PC-9 (cell line): ENCODE results near the gene GAA. TPM values are rescaled to one million over a fixed set of nuclear protein-coding genes. Genes with fewer than 3 reads are reported as not detected.

Source experiments
- BruUV-seq: library from RNA; stranded (reverse); fragments of 400-500 nt; replicated peaks from 2 replicates; lab custom pipeline; 2021; lab: Mats Ljungman, UMichigan
- CTCF ChIA-PET: fragments of 300-600 bp; sonication (Branson Sonifier 250); formaldehyde crosslinking; loops from one replicate; lab custom pipeline; 2022; ENCODE audit warnings: antibody characterized with exemption; lab: Charles Lee
- POLR2A ChIA-PET: fragments of 300-600 bp; sonication (Branson Sonifier 250); formaldehyde crosslinking; loops from one replicate; lab custom pipeline; 2022; ENCODE audit warnings: antibody characterized with exemption; ENCODE audit not compliant: unreplicated experiment; lab: Charles Lee
- DNase-seq, 2 experiments: peaks; one replicate each; pipeline versions ENCODE4 v3.0.0 to v3.0.0-alpha.2; 2015 to 2022; ENCODE audit warnings: mixed read lengths in 1 of 2
- H2AFZ ChIP-seq: fragments of 200-600 bp; sonication (generic); 2 replicates; pipeline ENCODE4 v1.8.1; 2017; ENCODE audit warnings: antibody characterized with exemption
- H3F3A ChIP-seq: fragments of 200-600 bp; sonication (generic); 2 replicates; pipeline ENCODE4 v1.8.1; 2017; ENCODE audit warnings: antibody characterized with exemption, mild to moderate bottlenecking, low read depth; ENCODE audit not compliant: insufficient read depth
- H3K27ac ChIP-seq: fragments of 200-600 bp; sonication (generic); 2 replicates; pipeline ENCODE4 v1.6.1; 2016; ENCODE audit warnings: mixed run types
- H3K27me3 ChIP-seq: fragments of 200-600 bp; sonication (generic); 2 replicates; pipeline ENCODE4 v1.6.1; 2016; ENCODE audit warnings: low read depth, mixed run types; ENCODE audit not compliant: insufficient read depth
- H3K36me3 ChIP-seq: fragments of 200-600 bp; sonication (generic); 2 replicates; pipeline ENCODE4 v1.6.1; 2016; ENCODE audit warnings: low read depth, mixed run types
- H3K4me1 ChIP-seq: fragments of 200-600 bp; sonication (generic); replicated peaks from 2 replicates; pipeline ENCODE4 v1.6.1; 2016; ENCODE audit warnings: mixed run types; ENCODE audit not compliant: insufficient read depth
- H3K4me2 ChIP-seq: fragments of 200-600 bp; sonication (generic); 2 replicates; pipeline ENCODE4 v1.6.1; 2017; ENCODE audit warnings: mixed run types
- H3K4me3 ChIP-seq: fragments of 200-600 bp; sonication (generic); 2 replicates; pipeline ENCODE4 v1.6.1; 2016; ENCODE audit warnings: mixed run types
- H3K79me2 ChIP-seq: fragments of 200-600 bp; sonication (generic); 2 replicates; pipeline ENCODE4 v1.6.1; 2017; ENCODE audit warnings: low read depth, mixed run types
- H3K9me2 ChIP-seq: fragments of 200-600 bp; sonication (generic); 2 replicates; pipeline ENCODE4 v1.8.1; 2017; ENCODE audit warnings: mild to moderate bottlenecking; ENCODE audit not compliant: insufficient read depth
- H3K9me3 ChIP-seq: fragments of 200-600 bp; sonication (generic); 2 replicates; pipeline ENCODE4 v1.8.1; 2016; ENCODE audit warnings: low read depth; ENCODE audit not compliant: insufficient read depth
- H4K20me1 ChIP-seq: fragments of 200-600 bp; sonication (generic); 2 replicates; pipeline ENCODE4 v1.8.1; 2017; ENCODE audit not compliant: insufficient read depth
- CTCF ChIP-seq: fragments of 200-600 bp; sonication (generic); conservative IDR thresholded peaks from 2 replicates; pipeline ENCODE4 v1.6.1; 2017; ENCODE audit warnings: mixed run types, antibody characterized with exemption, mild to moderate bottlenecking, moderate library complexity
- EZH2 ChIP-seq: fragments of 200-600 bp; sonication (generic); IDR thresholded peaks from 2 replicates; pipeline ENCODE4 v1.8.0; 2017; ENCODE audit warnings: antibody characterized with exemption, low read depth
- intact Hi-C: fragments of 100-400 bp; cut with micrococcal nuclease; formaldehyde crosslinking; loops from one replicate; pipeline ENCODE4 v1.10.0; 2022; ENCODE audit not compliant: unreplicated experiment
- total RNA-seq: library from RNA; stranded (reverse); gene quantifications from 2 replicates; pipeline ENCODE4 v1.2.3, GENCODE V29; 2021

GAA gene
- total RNA-seq, 1 experiment from 2014 or later = 86.9 TPM

- Histone ChIP-seq H3K36me3 (no peaks in the 10 kb centered on the region), H3K4me1 (no peaks in the 10 kb centered on the region), H3K79me2 (no peaks in the 10 kb centered on the region), H3F3A (no peaks in the 10 kb centered on the region), H3K27ac (no peak overlapping the region), H2AFZ (no peak overlapping the region), H3K4me2 (no peak overlapping the region), H3K9me2 (no peaks in the 10 kb centered on the region), H3K4me3 (no peak overlapping the region), H4K20me1 (no peaks in the 10 kb centered on the region), H3K27me3 (no peaks in the 10 kb centered on the region), H3K9me3 (no peaks in the 10 kb centered on the region)
- POLR2A ChIA-PET = no interaction called here
- intact Hi-C loops = no loop called here
- TF ChIP-seq CTCF (no peak), EZH2 (no peak)
- DNase-seq = no peak
- CTCF ChIA-PET = no interaction called here
- BruUV-seq = no TSS peak
Measured at GRCh38 chr17:80070375-80071115, 30.8 kb upstream of the GAA start.

- BruUV-seq = no TSS peak
- no peak for TF ChIP-seq CTCF
- TF ChIP-seq EZH2 = no peak
- Histone ChIP-seq H3K4me3 (no peak overlapping the region), H3F3A (no peaks in the 10 kb centered on the region), H3K36me3 (no peaks in the 10 kb centered on the region), H2AFZ (no peak overlapping the region), H3K27ac (no peak overlapping the region), H4K20me1 (no peaks in the 10 kb centered on the region), H3K27me3 (no peaks in the 10 kb centered on the region), H3K9me3 (no peaks in the 10 kb centered on the region), H3K79me2 (no peaks in the 10 kb centered on the region), H3K4me1 (no peaks in the 10 kb centered on the region), H3K9me2 (no peaks in the 10 kb centered on the region), H3K4me2 (no peak overlapping the region)
- DNase-seq = no peak
- CTCF ChIA-PET = no interaction called here
- intact Hi-C loops = no loop called here
- POLR2A ChIA-PET = no interaction called here
Measured at GRCh38 chr17:80071116-80071841, 30.1 kb upstream of the GAA start.

GRCh38 chr17:80072410-80072809 is 29.0 kb upstream of the GAA start:
- Histone ChIP-seq H3K27ac (no peak overlapping the region), H3K9me2 (no peaks in the 10 kb centered on the region), H4K20me1 (no peaks in the 10 kb centered on the region), H3K27me3 (no peaks in the 10 kb centered on the region), H3F3A (no peaks in the 10 kb centered on the region), H3K9me3 (no peaks in the 10 kb centered on the region), H3K4me2 (no peak overlapping the region), H2AFZ (no peak overlapping the region), H3K4me1 (no peaks in the 10 kb centered on the region), H3K4me3 (no peak overlapping the region), H3K36me3 (no peaks in the 10 kb centered on the region), H3K79me2 (no peaks in the 10 kb centered on the region)
- BruUV-seq = no TSS peak
- TF ChIP-seq CTCF (no peak), EZH2 (no peak)
- CTCF ChIA-PET = no interaction called here
- intact Hi-C loops = no loop called here
- POLR2A ChIA-PET = no interaction called here
- no peak for DNase-seq
